RCC 7860 (cell line): Measurements from ENCODE around the gene C15orf62.

Source experiments
- DNase-seq: peaks from one replicate; pipeline ENCODE4 v3.0.0-alpha.2; 2015; ENCODE audit warnings: low spot score
- FAIRE-seq: peaks from 2 replicates; lab custom pipeline; 2012; peaks lifted over from hg19 to GRCh38; lab: Jason Lieb, UNC

The C15orf62 gene, protein sequence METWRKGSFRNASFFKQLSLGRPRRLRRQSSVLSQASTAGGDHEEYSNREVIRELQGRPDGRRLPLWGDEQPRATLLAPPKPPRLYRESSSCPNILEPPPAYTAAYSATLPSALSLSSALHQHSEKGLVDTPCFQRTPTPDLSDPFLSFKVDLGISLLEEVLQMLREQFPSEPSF

DNA sequence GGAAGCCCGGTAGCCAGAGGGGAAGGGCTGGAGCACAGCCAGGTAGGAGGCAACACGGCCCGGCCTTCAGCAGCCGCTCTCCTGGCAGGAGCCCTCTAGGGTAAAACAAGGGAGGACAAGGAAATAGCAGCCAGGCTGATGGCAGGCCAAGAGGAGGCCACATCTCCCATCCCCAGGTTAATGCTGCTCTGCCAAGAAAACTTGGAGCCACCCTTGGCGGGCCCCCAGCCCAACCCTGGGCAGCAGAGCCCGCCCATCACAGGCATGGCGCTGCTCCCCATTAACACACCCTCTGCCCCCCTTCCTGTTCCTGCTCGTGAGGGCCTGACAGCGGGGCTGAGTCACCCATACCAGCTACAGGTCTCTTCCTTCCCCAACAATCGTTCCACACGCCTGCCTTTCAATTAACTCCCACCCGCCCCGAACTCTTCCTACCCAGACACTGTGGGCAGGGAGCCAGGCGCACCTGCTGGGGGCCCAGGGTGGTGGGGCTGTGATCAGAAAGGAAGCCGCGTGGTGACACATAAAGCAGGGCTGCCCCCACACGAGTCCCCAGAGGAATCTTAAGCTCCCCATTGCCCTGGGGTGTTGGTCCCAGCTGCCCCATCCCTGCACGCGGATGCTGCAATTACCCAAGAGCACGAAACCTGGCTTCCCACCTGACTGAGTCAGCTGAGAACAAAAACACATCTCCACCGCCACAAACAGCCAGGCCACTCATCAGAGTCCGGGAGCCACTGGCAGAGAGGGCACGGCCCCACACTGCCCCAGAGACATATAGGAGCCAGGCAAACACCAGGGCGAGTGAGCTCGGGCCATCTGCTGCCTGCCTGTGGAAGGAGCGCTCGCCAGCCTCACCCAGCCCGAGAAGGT, at the start of gene C15orf62:
C15orf62 (plus strand) TSS at position 707 of the 873 bp plus-strand sequence. CDS start 516 bp downstream, outside the sequence.
- DNase-seq (peak; percentile 69), FAIRE-seq (no peak)

DNA sequence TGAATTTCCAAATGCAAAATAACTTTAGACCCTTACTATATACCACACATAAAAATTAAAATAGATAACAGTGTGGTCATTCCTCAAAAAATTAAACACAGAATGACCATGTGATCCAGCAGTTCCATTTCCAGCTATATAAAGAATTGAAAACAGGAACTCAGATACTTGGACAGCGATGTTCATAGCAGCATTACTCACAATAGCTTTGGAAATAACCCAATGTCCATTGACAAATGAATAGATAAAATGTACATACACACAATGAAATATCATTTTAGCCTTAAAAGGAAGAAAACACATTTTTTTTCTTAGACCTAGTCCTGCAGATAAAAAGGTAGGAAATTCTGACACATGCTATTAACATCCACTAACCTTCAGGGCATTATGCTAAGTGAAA, 48.1 kb upstream of the C15orf62 start:
- FAIRE-seq (no peak), DNase-seq (no peak)

DNA sequence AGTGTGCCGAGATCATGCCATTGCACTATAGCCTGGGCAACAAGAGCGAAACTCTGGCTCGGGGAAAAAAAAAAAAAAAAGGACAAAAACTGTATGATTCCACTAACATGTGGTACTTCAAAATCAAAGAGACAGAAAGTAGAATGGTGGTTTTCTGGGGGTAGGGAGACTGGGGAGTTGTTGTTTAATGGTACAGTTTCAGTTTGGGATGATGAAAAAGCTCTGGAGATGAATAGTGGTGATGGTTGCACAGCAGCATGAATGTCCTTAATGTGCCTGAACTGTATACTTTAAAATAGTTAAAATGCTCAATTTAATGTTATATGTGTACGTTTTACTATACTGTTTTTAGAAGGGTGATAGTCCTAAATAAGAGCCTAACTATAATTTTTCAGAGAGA, 47.4 kb upstream of the C15orf62 start:
- DNase-seq, result no peak
- FAIRE-seq, result no peak

DNA sequence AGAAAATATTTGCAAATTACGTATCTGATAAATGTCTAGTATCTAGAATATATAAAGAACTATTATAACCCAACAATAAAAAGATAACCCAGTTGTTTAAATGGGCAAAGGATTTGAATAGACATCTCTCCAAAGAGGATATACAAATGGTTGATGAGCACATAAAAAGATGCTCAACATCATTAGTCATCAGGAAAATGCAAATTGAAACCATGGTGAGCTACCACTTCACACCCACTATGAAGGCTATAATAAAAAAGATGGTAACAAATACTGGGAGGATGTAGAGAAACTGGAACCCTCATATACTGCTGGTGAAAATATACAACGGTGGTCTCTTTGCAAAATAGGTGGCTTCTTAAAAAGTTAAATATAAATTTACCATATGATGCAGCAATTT, 46.8 kb upstream of the C15orf62 start:
- FAIRE-seq (no peak), DNase-seq (no peak)

DNA sequence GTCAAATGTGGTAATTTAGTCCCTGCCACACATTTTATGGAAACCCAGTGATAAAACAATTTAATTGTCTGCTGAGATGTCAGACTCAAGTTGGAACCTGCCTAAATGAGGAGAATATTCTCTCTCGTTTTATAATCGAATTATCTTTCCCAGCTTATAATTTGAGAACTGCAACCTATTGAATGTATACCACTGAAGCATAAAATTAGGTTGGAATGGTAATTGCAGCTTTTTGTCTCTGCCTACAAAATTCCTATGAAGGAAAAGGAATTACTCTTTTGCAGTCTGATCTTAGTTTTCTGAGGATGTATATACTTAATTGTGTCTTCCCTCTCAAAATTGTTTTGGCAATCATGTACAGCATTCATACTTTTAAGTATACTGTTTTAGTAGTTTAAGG, 45.9 kb upstream of the C15orf62 start:
- DNase-seq, result no peak
- no peak for FAIRE-seq

DNA sequence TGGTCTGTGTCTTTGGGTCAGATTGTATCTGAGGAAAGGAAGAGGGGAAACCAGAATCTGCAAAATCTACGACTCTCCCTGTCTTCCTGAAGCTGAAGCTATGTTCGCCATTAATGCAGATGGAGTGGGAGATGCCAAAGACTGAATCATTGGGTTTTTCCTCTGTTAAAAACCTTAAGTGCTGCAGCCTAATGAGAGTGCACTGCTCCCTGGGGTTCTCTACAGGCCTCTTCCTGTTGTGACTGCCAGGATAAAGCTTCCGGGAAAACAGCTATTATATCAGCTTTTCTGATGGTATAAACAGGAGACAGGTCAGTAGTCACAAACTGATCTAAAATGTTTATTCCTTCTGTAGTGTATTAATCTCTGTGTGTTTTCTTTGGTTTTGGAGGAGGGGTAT, 38.7 kb upstream of the C15orf62 start:
- DNase-seq (no peak), FAIRE-seq (no peak)

DNA sequence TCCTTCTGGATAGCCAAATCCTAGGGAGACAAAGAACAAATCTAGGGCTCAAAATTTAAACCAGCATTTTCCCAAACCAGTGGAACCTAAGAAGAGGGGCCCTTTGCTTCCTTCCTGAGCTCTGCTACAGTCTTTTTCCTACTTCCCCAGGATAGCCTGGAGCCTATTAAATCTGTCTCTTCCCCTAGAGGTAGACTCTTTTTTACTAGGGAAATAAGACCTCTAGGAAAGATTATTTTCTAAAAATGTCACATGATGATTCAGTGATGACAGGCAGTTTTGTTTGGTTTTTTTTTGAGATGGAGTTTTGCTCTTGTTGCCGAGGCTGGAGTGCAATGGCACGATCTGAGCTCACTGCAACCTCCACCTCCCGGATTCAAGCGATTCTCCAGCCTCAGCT, 33.2 kb upstream of the C15orf62 start:
- FAIRE-seq, result no peak
- no peak for DNase-seq

DNA sequence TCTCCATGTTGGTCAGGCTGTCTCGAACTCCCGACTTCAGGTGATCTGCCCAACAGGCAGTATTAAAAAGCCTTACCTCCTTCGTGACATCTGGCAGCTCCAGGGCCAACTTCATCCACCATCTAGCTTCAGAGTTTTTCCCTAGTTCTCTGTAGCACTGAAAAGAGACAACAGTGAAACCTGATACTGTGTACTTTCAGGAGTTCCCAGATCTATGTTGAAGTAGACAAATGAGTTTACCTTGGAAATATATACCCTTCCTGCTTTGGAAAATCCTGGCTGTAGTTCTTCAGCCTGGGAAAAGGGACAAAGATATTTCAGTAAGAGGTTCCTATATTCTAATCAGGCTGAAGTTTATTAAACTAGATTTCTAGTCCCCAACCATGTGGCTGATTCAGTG, 32.7 kb upstream of the C15orf62 start:
- DNase-seq, result no peak

DNA sequence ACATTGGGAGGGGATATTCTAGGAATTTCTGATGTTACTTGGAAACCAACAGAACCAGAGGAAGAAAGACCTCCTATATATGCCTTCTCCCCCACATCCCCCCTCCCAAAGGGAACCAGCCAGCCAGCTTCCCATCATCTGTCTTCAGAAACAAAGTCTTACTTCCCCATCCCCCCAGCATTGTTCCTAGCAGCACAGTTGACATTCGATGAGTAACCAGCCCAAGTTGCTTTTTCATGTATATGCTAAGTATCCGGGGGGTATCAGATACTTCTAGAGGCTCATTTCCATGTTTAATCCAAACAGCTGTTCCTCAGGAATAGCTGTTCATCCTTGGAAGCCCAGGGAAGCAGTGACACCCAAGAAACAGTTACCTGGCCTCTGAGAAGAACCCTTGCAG, 30.7 kb upstream of the C15orf62 start:
- DNase-seq (no peak), FAIRE-seq (no peak)

More for the DNA sequence above, 32.7 kb upstream of the C15orf62 start:
- FAIRE-seq, result no peak

DNA sequence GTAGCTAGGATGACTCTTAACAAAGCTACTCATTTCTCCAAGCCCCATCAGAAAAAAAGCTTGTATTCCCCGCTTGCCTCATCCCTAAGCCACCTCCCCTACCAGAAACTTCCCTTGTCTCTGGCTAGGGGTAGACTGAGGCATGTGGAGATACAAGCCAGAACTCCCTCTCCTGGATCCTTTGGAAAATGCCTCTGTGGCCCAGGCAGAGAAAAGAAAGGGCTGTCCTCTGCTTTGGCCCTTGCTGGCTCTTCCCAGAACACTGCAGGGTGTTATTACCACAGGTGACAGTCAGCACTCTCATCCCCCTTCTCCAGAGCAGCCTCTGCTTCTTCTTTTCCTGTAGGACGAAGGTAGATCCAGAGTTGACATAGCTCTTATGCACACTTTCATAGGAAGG, 29.9 kb upstream of the C15orf62 start:
- DNase-seq, result no peak
- FAIRE-seq, result no peak

DNA sequence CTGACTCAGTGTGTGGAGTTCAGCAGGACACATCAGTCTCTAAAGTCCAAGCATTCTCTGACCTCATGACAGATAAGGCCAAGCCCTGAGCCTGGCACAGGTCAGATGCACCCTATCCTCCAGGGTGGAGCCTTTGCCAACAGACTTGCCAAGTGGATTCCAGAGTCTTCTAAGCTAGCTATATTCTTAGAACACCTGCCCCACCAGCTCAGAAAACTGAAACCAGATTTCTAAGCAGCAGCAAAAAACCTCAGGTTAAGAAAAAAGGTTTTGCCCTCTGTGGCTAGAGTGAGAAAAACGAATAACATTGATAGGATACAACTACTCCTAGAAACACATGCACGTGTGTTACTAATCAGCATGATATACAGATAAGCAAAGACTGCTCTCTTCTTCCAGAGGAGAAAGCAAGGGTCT, 26.3 kb upstream of the C15orf62 start:
- no peak for DNase-seq
- FAIRE-seq, result no peak

DNA sequence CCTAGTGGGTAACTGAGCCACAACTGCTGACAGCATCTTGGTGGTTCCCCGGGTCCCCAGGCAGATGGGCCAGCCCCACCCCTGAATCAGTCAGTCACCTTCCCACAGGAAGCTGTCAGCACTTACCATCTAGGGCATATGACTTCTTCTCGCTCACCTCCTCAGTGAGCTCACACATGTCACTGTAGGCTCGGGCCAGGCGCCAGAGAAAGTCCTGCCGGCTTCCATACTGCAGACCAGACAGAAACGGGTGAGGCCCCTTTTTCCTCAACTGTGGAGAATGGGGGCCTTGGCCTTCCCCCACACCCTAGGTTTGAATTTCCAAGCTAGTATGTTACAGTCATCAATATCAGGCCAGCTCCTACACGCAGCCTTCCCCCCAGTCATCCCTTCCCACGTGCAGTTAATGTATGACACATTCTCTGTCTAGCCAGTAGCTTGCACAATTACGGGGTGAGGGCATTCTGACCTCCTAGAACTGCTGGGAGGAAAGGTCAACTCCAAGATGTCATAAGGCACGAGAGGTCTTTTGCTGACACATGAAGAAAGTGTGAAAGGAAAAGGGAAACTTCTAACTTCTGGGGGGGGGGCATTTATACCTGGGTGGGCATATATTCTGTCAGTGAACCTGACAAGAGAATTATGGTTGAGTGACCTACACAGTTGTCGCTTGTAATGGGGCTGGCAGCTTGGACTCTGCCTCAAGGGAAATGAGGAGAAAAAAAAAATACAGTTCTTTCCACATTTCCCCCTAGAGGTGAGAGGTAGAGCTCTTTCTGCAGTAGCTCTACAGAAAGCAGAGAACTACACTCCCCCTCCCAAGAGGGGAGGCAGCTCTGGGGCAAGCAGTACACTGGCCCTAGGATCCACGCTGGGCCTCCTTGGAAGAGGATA, 25.6 kb upstream of the C15orf62 start:
- no peak for FAIRE-seq
- peak; percentile 74 for DNase-seq

DNA sequence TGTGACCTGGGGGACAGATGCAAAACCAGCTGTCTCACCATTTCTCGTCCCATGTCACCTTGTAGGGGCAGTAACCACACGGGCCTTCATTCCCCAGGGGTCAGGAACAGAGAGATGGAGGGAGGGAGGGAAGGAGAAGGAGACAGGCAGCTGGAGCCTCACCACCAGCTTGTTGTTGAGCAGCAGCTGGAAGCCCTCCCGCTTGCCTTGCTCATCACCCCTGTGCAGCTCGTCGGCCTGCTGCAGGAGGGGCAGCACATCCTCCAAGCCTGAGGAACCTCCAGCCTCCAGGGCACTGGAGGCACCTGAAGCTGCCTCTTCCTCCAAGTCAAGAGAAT, 25.0 kb upstream of the C15orf62 start:
- DNase-seq (no peak), FAIRE-seq (no peak)

DNA sequence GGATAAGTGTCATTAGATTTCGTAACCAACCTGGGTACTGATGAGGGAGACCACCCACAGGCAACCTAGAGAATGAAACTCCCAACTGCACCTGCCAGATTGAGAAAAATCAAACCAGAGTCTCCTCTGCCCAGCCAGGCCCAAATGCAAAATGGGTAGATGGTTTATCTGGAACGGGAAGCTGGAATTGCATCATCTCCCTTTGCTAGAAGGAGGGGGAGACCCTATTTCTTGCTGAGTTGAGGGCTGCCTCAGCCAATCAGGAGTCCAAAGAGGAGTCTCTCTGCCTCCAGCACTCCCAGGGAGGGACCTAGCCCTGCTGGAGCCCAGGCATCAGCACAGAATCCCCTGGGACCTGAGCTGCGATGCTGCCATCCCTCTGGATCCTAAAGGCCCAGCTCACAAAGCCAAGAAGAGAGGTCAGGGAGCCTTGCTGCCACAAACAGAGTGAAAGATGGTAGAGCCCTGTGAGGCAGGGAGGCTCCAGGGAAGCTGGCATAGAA, 22.8 kb upstream of the C15orf62 start:
- FAIRE-seq, result no peak
- no peak for DNase-seq

DNA sequence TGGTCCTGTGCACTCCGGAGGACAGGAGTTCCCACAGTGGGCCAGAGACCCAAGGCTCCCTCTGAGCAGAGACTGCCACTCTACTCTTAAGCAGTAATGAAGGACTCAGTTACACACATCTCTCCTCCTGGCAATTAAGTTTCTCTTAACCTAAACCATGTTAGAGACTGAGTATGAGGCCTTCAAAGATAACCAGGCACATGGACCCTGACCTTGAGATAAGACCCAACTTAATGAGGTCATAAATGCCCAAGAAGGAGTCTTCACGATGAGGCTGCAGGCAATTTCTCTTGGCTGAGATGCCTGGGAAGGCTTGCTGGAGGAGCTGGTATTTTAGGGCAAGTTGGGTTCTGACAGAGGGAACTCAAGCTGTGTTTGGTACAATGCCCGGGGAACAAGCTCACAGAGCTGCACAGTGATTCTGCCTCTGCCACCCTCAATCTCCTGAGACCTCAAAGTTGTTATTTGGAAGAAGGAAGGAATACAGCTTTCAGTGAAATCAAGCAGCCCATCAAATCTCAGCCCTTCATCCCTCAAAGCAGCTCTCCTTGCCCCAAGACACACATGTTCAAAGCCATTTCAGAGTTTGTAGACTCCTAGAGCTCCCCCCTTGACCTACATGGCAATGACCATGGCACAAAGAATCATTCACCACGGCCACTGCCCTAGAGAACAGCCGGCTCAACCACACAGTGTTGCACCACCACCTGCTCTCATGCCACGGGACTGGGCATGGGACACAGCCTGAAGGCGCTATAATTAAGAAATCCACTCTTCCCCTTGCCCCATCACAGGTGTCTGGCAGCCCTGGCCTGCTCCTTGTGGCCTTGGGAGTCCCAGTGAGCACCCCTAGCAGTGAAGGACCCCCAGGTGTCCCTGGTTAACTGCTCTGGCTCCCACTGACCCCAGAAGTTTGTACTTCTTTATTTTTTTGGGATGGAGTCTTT, 21.8 kb upstream of the C15orf62 start:
- no peak for FAIRE-seq
- DNase-seq, result no peak

DNA sequence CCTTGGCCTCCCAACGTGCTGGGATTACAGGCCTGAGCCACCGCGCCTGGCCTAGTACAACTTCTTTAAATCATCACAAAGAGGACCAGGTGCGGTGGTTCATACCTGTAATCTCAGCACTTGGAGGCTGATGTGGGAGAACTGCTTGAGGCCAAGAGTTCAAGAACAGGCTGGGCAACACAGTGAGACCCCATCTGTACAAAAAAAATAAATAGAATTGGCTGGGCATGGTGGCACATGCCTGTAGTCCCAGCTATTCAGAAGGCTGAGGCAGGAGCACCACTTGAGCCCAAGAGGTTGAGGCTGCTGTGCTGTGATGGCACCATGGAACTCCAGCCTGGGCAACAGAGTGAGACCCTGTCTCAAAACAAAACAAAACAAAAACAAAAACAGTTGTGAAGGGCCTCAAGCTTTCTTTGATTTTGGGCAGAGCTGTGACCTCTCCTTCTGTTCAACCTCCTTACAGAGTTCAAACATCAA, 20.6 kb upstream of the C15orf62 start:
- FAIRE-seq (no peak), DNase-seq (no peak)

DNA sequence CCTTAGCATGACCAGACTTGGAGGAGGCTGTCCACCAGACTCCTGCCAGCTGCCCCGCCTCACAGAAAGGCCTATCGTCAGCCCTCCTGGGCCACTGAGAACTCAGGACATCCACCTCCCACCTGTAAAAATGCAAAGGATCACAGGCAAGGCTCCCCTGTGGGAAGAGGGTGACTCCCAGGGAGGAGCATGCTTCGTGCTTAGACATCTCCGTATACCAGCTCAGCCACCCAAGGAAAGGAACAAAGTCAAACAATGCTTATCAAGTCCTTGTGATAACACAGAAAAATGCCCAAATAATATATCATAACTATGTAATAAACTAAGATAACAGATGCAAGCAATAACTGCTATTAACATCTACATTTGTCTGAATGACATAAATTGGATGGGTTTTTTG, 18.9 kb upstream of the C15orf62 start:
- no peak for DNase-seq
- FAIRE-seq, result no peak

DNA sequence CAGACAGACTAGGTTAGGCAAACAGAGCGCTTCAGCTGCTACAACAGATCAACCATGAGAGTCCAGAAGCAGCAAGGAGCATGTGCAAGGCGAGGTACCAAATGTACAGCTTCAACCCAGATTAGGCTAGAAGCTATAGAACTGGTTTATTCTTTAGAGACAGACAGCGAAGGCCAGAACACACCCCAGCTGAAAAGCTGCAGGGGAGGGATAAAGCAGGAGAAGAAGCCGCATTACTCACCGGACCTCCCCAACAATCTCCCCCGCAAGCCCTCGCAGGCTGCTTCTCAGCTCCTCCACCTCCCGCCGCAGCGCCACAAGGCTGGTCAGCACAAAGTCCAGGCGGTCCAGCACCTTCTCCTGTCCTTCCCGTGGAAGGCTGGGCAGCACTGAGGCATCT, 18.0 kb upstream of the C15orf62 start:
- no peak for DNase-seq
- no peak for FAIRE-seq

DNA sequence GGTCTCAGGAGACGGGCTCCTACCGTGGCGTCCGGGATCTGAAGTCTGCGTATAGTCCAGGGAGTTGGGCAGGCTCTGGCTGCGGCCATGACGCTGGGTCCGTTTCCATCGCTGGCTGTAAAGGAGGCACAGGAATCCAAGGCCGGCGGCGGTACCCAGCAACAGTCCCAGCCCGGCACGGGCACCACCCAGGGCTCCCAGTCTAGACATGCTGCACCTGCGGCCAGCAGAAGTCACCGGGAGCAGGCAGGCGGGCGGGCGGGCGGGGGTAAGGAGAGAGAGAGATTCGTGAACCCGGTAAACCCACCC, 15.3 kb upstream of the C15orf62 start:
- DNase-seq (no peak), FAIRE-seq (no peak)
